GM12873 (cell line): ENCODE results near the gene AS3MT.

Experiments
- TF ChIP-seq, protein P1 (sequence below): IDR thresholded peaks from 2 replicates; pipeline ENCODE4 v1.5.1; 2012; ENCODE audit warnings: low read depth, mild to moderate bottlenecking, moderate library complexity, low read length, control low read depth; ENCODE audit not compliant: insufficient read depth; ENCODE audit errors: missing control alignments

Gene AS3MT

DNA sequence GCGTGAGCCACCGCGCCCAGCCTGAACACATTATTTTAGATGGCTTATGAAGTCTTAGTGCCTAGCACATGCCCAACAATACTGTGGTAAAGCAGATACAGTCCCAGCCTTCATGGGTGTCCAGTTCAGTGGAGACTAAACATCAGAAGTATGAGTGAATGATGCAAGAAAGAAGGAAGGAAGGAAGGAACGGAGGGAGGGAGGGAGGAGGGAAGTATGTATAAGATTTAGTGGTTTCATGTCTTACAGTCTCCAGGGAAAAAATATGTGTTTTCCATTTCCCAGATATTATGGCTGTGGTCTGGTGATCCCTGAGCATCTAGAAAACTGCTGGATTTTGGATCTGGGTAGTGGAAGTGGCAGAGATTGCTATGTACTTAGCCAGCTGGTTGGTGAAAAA, 2.9 kb downstream of the AS3MT start:
- TF ChIP-seq, protein P1, sequence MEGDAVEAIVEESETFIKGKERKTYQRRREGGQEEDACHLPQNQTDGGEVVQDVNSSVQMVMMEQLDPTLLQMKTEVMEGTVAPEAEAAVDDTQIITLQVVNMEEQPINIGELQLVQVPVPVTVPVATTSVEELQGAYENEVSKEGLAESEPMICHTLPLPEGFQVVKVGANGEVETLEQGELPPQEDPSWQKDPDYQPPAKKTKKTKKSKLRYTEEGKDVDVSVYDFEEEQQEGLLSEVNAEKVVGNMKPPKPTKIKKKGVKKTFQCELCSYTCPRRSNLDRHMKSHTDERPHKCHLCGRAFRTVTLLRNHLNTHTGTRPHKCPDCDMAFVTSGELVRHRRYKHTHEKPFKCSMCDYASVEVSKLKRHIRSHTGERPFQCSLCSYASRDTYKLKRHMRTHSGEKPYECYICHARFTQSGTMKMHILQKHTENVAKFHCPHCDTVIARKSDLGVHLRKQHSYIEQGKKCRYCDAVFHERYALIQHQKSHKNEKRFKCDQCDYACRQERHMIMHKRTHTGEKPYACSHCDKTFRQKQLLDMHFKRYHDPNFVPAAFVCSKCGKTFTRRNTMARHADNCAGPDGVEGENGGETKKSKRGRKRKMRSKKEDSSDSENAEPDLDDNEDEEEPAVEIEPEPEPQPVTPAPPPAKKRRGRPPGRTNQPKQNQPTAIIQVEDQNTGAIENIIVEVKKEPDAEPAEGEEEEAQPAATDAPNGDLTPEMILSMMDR, result no peak

- TF ChIP-seq, protein P1, result no peak
Measured at GRCh38 chr10:102876747-102877153, 7.5 kb downstream of the AS3MT start.

GRCh38 chr10:102878629-102879028, 9.4 kb downstream of the AS3MT start:
- TF ChIP-seq, protein P1, result no peak

DNA sequence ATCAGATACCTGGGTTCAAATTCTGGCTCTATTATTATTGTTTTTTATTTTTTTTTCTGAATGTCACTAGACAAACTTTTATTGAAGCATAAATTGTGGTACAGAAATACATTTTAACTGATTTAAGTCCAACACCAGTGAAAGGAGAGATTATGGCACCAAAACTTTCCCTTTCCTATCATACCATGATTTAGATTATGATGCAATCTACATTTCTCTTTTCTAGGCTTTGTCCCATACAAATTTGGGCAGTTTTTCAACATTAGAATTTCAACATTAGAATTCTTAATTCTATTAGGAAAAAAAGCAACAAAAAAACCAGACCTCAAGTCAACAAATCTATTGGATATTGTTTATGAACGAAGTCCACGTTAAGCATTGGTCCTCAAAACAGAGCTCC, 11.0 kb downstream of the AS3MT start:
- TF ChIP-seq, protein P1, result no peak

- TF ChIP-seq, protein P1, result no peak
Measured at GRCh38 chr10:102888048-102888447, 18.8 kb downstream of the AS3MT start.

- TF ChIP-seq, protein P1, result no peak
Measured at GRCh38 chr10:102894466-102895213, 25.4 kb downstream of the AS3MT start.

GRCh38 chr10:102900006-102900405, 30.7 kb downstream of the AS3MT start:
- TF ChIP-seq, protein P1, result no peak
